Hepatocyte (in vitro differentiated cells): Measurements from ENCODE around the gene RPS18. TPM values are rescaled to one million over a fixed set of nuclear protein-coding genes. Genes with fewer than 3 reads are reported as not detected.

Source experiments
- DNase-seq: peaks from one replicate; pipeline ENCODE4 v3.0.0-alpha.2; 2016; ENCODE audit warnings: low spot score
- H2AFZ ChIP-seq: fragments of 200-600 bp; sonication (generic); 2 replicates; pipeline ENCODE4 v1.6.0; 2016; ENCODE audit warnings: antibody characterized with exemption, mild to moderate bottlenecking
- H3K27ac ChIP-seq: fragments of 200-600 bp; sonication (generic); 2 replicates; pipeline ENCODE4 v1.5.1; 2016; ENCODE audit warnings: mild to moderate bottlenecking
- H3K27me3 ChIP-seq: fragments of 200-600 bp; sonication (generic); 2 replicates; pipeline ENCODE4 v1.6.1; 2016
- H3K36me3 ChIP-seq: fragments of 200-600 bp; sonication (generic); replicated peaks from 2 replicates; pipeline ENCODE4 v1.5.1; 2016; ENCODE audit warnings: low read depth; ENCODE audit not compliant: insufficient read depth
- H3K4me1 ChIP-seq: fragments of 200-600 bp; sonication (generic); 2 replicates; pipeline ENCODE4 v1.5.1; 2016; ENCODE audit warnings: mild to moderate bottlenecking, moderate library complexity; ENCODE audit not compliant: insufficient read depth
- H3K4me2 ChIP-seq: fragments of 200-600 bp; sonication (generic); 2 replicates; pipeline ENCODE4 v1.6.0; 2016
- H3K4me3 ChIP-seq: fragments of 200-600 bp; sonication (generic); 2 replicates; pipeline ENCODE4 v1.5.1; 2016; ENCODE audit warnings: mild to moderate bottlenecking
- H3K79me2 ChIP-seq: fragments of 200-600 bp; sonication (generic); 2 replicates; pipeline ENCODE4 v1.6.0; 2017; ENCODE audit warnings: mild to moderate bottlenecking
- H3K9me2 ChIP-seq: fragments of 200-600 bp; sonication (generic); replicated peaks from 2 replicates; pipeline ENCODE4 v1.6.0; 2017; ENCODE audit warnings: mild to moderate bottlenecking; ENCODE audit not compliant: insufficient read depth
- H3K9me3 ChIP-seq: fragments of 200-600 bp; sonication (generic); 2 replicates; pipeline ENCODE4 v1.5.1; 2016; ENCODE audit warnings: low read depth, mild to moderate bottlenecking
- H4K20me1 ChIP-seq: fragments of 200-600 bp; sonication (generic); 2 replicates; pipeline ENCODE4 v1.6.0; 2016; ENCODE audit warnings: mild to moderate bottlenecking; ENCODE audit not compliant: insufficient read depth, poor library complexity, severe bottlenecking
- EZH2 ChIP-seq: fragments of 200-600 bp; sonication (generic); IDR thresholded peaks from 2 replicates; pipeline ENCODE4 v1.6.1; 2016; ENCODE audit warnings: antibody characterized with exemption, mild to moderate bottlenecking, borderline replicate concordance
- EZH2phosphoT487 ChIP-seq: fragments of 200-600 bp; sonication (generic); IDR thresholded peaks from one replicate; pipeline ENCODE4 v1.6.1; 2018; ENCODE audit warnings: antibody characterized with exemption, mild to moderate bottlenecking, low read depth, moderate library complexity; ENCODE audit not compliant: unreplicated experiment, severe bottlenecking
- WGBS: methylation state at CpG from one replicate; pipeline ENCODE4 v1.1.6; 2016; ENCODE audit warnings: low lambda C conversion rate; ENCODE audit errors: missing lambda C conversion rate; 5-methylcytosine and 5-hydroxymethylcytosine counted together
- polyA plus RNA-seq: library from polyadenylated mRNA; unstranded; fragments of >200 nt; fragmentation: Nextera tagmentation; extraction: Ambion mirVana; gene quantifications from 2 replicates; pipeline ENCODE4 v1.2.1, GENCODE V29; 2016
- total RNA-seq: library from RNA; depleted of rRNA; stranded (reverse); fragments of >200 nt; gene quantifications from 2 replicates; pipeline ENCODE4 v1.2.3, GENCODE V29; 2014
- TF ChIP-seq, protein P1 (sequence below): fragments of 200-600 bp; sonication (generic); IDR thresholded peaks from 2 replicates; pipeline ENCODE4 v1.5.1; 2016; ENCODE audit warnings: antibody characterized with exemption, mild to moderate bottlenecking; ENCODE audit not compliant: poor library complexity

The RPS18 gene
- total and polyA plus RNA-seq, 2 experiments from 2014 or later: 1,517 to 3,293 TPM

DNA sequence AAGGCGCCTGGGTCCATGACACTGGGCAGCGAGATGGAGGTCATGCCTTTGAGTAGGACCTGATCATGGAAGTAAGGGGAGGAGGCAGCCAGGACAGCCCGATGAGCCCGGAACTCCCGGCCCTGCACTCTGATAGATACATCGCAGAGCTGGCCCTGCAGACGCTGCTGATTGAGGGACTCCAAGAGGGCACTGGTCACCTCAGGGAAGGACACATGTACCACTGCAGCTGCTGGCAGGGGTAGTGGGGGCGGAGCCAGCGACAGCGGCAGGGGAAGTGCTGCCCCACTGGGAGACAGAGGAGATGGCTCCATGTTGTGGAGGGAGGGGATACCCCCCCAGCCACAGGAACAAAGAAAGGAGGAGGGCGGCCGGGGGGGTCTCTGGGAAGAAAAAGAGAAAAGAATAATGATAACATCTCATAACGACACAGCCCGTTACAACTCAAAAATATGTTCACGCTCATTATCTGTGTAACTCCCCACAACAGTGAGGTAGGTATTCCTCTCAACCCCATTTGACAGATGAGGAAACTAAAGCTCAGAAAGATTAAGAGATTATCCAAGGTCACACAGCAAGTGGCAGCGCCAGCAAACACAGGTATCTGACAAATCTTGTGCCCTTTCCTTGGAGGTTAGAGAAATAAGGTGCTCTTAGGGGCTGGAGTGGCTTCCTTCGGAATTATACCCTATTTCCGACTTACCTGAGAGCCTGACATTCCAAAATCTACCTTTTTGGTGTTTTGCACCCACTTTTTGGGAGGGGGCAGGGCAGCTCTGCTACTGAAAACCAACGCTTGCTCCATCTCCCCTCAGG, 44.9 kb downstream of the RPS18 start:
- no peaks in the 10 kb centered on the region for H4K20me1 ChIP-seq
- peak overlapping the region; percentile 24 for H3K4me3 ChIP-seq
- H3K4me1 ChIP-seq: peaks cover 14% of the 10 kb centered on the region
- H3K4me2 ChIP-seq: peak overlapping the region; percentile 78
- TF ChIP-seq EZH2phosphoT487 (no peak), EZH2 (no peak)
- TF ChIP-seq, protein P1, sequence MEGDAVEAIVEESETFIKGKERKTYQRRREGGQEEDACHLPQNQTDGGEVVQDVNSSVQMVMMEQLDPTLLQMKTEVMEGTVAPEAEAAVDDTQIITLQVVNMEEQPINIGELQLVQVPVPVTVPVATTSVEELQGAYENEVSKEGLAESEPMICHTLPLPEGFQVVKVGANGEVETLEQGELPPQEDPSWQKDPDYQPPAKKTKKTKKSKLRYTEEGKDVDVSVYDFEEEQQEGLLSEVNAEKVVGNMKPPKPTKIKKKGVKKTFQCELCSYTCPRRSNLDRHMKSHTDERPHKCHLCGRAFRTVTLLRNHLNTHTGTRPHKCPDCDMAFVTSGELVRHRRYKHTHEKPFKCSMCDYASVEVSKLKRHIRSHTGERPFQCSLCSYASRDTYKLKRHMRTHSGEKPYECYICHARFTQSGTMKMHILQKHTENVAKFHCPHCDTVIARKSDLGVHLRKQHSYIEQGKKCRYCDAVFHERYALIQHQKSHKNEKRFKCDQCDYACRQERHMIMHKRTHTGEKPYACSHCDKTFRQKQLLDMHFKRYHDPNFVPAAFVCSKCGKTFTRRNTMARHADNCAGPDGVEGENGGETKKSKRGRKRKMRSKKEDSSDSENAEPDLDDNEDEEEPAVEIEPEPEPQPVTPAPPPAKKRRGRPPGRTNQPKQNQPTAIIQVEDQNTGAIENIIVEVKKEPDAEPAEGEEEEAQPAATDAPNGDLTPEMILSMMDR: no peak
- H3K79me2 ChIP-seq: peaks cover 31% of the 10 kb centered on the region
- DNase-seq: no peak
- H3K27ac ChIP-seq: peak overlapping the region; percentile 35
- H3K27me3 ChIP-seq: no peaks in the 10 kb centered on the region
- H3K36me3 ChIP-seq: no peaks in the 10 kb centered on the region
- H3K9me2 ChIP-seq: no peaks in the 10 kb centered on the region
- no peak overlapping the region for H2AFZ ChIP-seq
- 87% methylated on average over 18 of the region's 19 CpGs for WGBS
- no peaks in the 10 kb centered on the region for H3K9me3 ChIP-seq

DNA sequence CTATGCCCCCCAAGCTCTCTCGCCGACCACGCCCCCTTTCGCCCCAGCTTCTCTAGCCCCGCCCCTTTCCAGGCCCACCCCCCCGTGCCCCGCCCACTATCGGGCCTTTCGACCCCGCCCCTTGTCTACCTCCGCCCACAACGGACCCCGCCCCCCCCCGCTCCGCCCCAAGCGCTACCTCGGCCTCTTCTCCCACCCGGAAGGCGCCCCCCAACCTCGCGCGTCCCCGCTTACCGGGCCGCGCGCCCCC, 45.5 kb downstream of the RPS18 start:
- Histone ChIP-seq H3K27me3 (no peaks in the 10 kb centered on the region), H3K4me2 (peak overlapping the region; percentile 78), H3K9me2 (no peaks in the 10 kb centered on the region), H3K79me2 (peaks cover 32% of the 10 kb centered on the region), H3K4me3 (peak overlapping the region; percentile 24), H3K36me3 (no peaks in the 10 kb centered on the region), H2AFZ (no peak overlapping the region), H3K27ac (peak overlapping the region; percentile 71), H4K20me1 (no peaks in the 10 kb centered on the region), H3K4me1 (peaks cover 15% of the 10 kb centered on the region), H3K9me3 (no peaks in the 10 kb centered on the region)
- TF ChIP-seq, protein P1: no peak
- no peak for TF ChIP-seq EZH2
- TF ChIP-seq EZH2phosphoT487: no peak
- 0% methylated on average over 16 of the region's 27 CpGs for WGBS
- no peak for DNase-seq

DNA sequence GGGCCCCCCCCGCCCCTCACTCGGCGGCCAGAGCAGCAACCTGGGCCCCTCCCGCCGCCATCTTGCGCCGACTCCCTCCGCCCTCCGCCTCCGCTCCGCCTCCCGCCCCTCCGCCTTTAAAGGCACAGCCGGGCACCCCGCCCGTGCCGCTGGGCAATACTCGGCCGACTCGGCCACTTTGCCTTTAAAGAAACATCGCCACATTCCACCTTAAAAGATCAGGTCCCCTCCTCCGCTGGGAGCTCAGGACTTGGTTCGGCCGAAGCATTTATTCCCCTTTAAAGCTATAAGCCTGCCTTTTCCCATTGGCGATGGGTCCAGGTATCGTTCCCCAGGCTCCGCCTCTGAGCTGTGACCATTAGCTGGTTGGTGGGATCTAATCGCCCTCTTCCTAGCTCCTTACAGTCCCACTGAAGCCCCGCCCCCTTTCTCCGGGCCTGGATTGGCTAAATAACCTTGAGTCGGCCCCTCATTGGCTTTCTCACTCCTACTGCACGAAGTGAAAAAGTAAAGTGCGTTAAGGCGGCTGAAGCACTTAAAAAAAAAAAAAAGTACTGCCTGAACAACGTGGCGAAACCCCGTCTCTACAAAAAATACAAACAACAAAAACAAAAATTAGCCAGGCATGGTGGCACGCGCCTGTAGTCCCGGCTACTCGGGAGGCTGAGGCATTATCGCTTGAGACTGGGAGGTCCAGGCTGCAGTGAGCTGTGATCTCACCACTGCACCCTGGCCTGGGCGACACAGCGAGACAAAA, 46.0 kb downstream of the RPS18 start, which contains the start of gene ZBTB22:
TSS of gene ZBTB22 (minus strand) at position 76 of the 757 bp plus-strand sequence. CDS start 828 bp downstream, outside the sequence.
- DNase-seq: peak; percentile 100
- Histone ChIP-seq H3K27ac (peak within 1 kb of the TSS; percentile 71), H3K27me3 (no peaks in the 10 kb centered on the region), H4K20me1 (no peaks in the 10 kb centered on the region), H3K4me2 (peak within 1 kb of the TSS; percentile 78), H3K4me1 (peaks cover 15% of the 10 kb centered on the region), H3K4me3 (peak within 1 kb of the TSS; percentile 24), H3K9me2 (no peaks in the 10 kb centered on the region), H2AFZ (peak within 1 kb of the TSS; percentile 12), H3K79me2 (peaks cover 34% of the 10 kb centered on the region), H3K36me3 (no peaks in the 10 kb centered on the region), H3K9me3 (no peaks in the 10 kb centered on the region)
- TF ChIP-seq EZH2 (no peak), EZH2phosphoT487 (no peak)
- TF ChIP-seq, protein P1: no peak
- WGBS: 2% methylated on average over 38 of the region's 44 CpGs
